Urinary bladder (tissue), 4 donors: ENCODE data around the gene XPO5. TPM values are rescaled to one million over a fixed set of nuclear protein-coding genes. Genes with fewer than 3 reads are reported as not detected.

Source experiments
- DNase-seq: peaks from one replicate; pipeline ENCODE4 v3.0.0-alpha.2; 2015; ENCODE audit errors: extremely low spot score
- H3K27ac ChIP-seq: one replicate; pipeline ENCODE4 v1.5.1; 2013; ENCODE audit warnings: low read depth, mild to moderate bottlenecking, moderate library complexity
- H3K36me3 ChIP-seq: one replicate; pipeline ENCODE4 v1.6.1; 2013; ENCODE audit warnings: mild to moderate bottlenecking, moderate library complexity; ENCODE audit not compliant: insufficient read depth
- H3K4me1 ChIP-seq: one replicate; pipeline ENCODE4 v1.6.1; 2013; ENCODE audit warnings: mild to moderate bottlenecking, moderate library complexity; ENCODE audit not compliant: insufficient read depth
- H3K4me3 ChIP-seq: one replicate; pipeline ENCODE4 v1.5.1; 2013; ENCODE audit warnings: low read depth, low read length
- WGBS: extraction: QIAGEN DNeasy Blood & Tissue Kit; methylation state at CpG from one replicate; pipeline ENCODE4 v1.1.7; 2013; 5-methylcytosine and 5-hydroxymethylcytosine counted together
- polyA plus RNA-seq: library from polyadenylated mRNA; stranded (reverse); fragments of 200-250 nt; gene quantifications from one replicate; pipeline ENCODE4 v1.2.3, GENCODE V29; 2013
- total RNA-seq: library from RNA; depleted of rRNA; stranded (reverse); fragments of >200 nt; gene quantifications from one replicate; pipeline ENCODE4 v1.2.3, GENCODE V29; 2014
- donor health status: healthy with polysubstance abuse.
- donor health status: healthy.

Gene XPO5
- total and polyA plus RNA-seq, 2 donors: 12.6 to 23.8 TPM

GRCh38 chr6:43520097-43520496 lies 55.7 kb downstream of the XPO5 start:
- H3K36me3 ChIP-seq: peaks cover 9% of the 10 kb centered on the region
- no peak for DNase-seq
- H3K27ac ChIP-seq: no peak overlapping the region
- 93% methylated on average over 8 of the region's 8 CpGs for WGBS
- no peak overlapping the region for H3K4me3 ChIP-seq
- H3K4me1 ChIP-seq: no peaks in the 10 kb centered on the region

- no peak for DNase-seq
- Histone ChIP-seq H3K36me3 (peaks cover 6% of the 10 kb centered on the region), H3K4me1 (no peaks in the 10 kb centered on the region), H3K27ac (no peak overlapping the region), H3K4me3 (peak overlapping the region; percentile 82)
- WGBS: 5% methylated on average over 10 of the region's 10 CpGs
Observed at GRCh38 chr6:43517505-43518357, 58.1 kb downstream of the XPO5 start.

DNA sequence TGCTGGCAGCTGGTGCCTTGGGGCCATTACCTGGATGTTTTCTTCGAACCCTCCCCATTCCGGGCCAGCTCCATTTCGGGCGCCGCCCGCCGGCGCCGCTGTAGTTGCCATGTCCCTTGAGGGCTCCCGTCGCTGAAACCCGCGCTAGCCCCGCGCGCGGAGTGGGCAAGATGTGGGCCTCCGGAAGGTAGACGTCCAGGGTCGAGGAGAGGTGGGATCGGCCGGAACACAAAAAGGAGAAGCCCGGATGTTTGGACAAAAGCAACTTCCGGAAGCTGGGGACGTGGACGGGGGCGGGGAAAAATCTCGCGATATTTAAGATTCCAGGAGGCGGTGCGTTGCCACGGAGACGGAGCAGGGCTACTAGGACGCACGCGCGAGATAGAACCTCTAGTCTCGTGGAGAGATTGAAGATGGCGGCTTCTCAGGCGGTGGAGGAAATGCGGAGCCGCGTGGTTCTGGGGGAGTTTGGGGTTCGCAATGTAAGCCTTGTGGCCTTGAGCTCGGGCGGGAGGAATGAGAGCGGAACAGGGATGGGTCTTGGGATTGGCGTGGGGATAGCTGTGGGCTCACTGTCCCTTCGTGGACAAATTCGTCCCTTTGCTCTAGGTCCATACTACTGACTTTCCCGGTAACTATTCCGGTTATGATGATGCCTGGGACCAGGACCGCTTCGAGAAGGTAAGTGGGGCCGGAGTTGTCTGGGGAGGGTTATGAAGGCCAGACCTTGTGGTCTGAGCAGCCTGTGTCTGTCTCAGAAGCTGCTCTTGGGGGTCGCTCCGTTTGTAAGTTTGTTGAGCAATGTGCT lies 58.9 kb downstream of the XPO5 start, which contains the start of the genes POLR1C and YIPF3:
Gene POLR1C (plus strand): TSS at position 393 of the 808 bp plus-strand sequence. CDS start 21 bp downstream, at position 414.
Gene YIPF3 (minus strand): TSS at position 230 of the 808 bp plus-strand sequence. CDS start 119 bp downstream, at position 111.
- H3K4me3 ChIP-seq: peak within 1 kb of the TSS; percentile 82
- H3K36me3 ChIP-seq: peaks cover 11% of the 10 kb centered on the region
- peak; percentile 98 for DNase-seq
- under 1% methylated on average over 57 of the region's 57 CpGs for WGBS
- no peaks in the 10 kb centered on the region for H3K4me1 ChIP-seq
- peak within 1 kb of the TSS; percentile 70 for H3K27ac ChIP-seq

GRCh38 chr6:43516367-43516696 lies 59.5 kb downstream of the XPO5 start:
- WGBS: 0% methylated on average over 10 of the region's 10 CpGs
- Histone ChIP-seq H3K4me1 (no peaks in the 10 kb centered on the region), H3K4me3 (peak overlapping the region; percentile 82), H3K36me3 (peaks cover 11% of the 10 kb centered on the region), H3K27ac (peak overlapping the region; percentile 70)
- DNase-seq: no peak

GRCh38 chr6:43515808-43516207 lies 60.0 kb downstream of the XPO5 start:
- Histone ChIP-seq H3K4me3 (peak overlapping the region; percentile 82), H3K36me3 (peaks cover 11% of the 10 kb centered on the region), H3K4me1 (no peaks in the 10 kb centered on the region), H3K27ac (no peak overlapping the region)
- no peak for DNase-seq
- WGBS: 75% methylated on average over 9 of the region's 9 CpGs

DNA sequence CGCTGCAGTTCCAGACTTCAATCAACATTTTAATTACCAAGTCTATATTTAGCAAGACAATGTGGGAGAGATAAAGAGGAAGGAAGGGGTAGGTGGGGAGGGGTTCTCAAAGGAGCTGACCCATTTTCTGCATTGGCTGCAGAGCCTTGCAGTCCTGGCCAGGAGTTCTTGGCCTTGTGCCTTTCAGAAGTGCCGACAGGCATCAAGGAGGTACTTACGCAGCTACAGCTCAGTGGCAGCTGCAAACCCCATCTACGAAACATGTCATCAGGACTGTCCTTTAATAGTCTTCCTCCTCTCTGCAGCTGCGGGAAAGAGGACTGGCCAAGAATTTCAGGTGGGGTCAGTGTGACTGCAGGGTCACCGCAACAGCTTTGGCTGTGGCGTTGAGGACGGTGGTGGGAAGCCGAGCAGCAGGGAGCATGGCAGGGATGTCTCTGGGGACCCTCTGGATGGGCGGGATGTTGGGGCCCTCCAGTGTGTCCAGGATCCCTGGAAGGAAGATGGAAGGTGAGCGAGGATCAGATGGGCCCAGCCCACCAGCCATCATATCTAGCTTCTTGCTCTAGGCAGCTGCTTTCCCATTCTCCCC lies 63.9 kb downstream of the XPO5 start:
- H3K27ac ChIP-seq: no peak overlapping the region
- H3K4me3 ChIP-seq: no peak overlapping the region
- peaks cover 8% of the 10 kb centered on the region for H3K36me3 ChIP-seq
- no peak for DNase-seq
- H3K4me1 ChIP-seq: peaks cover 2% of the 10 kb centered on the region
- 75% methylated on average over 11 of the region's 11 CpGs for WGBS

DNA sequence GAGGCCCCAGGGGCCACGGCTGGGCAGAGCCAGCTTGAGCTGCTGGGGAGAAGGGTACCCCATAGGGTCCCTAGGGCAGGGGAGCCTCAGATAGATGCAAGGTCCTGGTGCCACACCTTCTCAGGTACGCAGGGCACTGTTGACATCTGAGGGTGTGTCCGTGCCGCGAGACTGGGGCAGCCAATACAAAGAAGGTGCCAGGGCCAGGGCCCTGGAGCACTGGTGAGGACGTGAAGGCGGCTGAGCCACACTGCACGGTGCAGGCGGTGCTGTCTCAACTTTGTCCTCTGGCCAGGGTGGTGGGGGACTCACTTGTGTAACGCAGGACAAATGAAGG lies 65.0 kb downstream of the XPO5 start:
- no peak overlapping the region for H3K27ac ChIP-seq
- H3K36me3 ChIP-seq: peaks cover 8% of the 10 kb centered on the region
- peak overlapping the region; percentile 60 for H3K4me3 ChIP-seq
- DNase-seq: no peak
- 77% methylated on average over 10 of the region's 10 CpGs for WGBS
- H3K4me1 ChIP-seq: peaks cover 2% of the 10 kb centered on the region

GRCh38 chr6:43509984-43510826 lies 65.6 kb downstream of the XPO5 start, which contains the start of gene LRRC73:
Gene LRRC73 (minus strand): TSS chr6:43510346. CDS start chr6:43509785, 561 bp downstream.
- Histone ChIP-seq H3K36me3 (peaks cover 8% of the 10 kb centered on the region), H3K4me3 (peak within 1 kb of the TSS; percentile 60), H3K27ac (no peak within 1 kb of the TSS), H3K4me1 (peaks cover 2% of the 10 kb centered on the region)
- WGBS: 4% methylated on average over 96 of the region's 96 CpGs
- DNase-seq: no peak

DNA sequence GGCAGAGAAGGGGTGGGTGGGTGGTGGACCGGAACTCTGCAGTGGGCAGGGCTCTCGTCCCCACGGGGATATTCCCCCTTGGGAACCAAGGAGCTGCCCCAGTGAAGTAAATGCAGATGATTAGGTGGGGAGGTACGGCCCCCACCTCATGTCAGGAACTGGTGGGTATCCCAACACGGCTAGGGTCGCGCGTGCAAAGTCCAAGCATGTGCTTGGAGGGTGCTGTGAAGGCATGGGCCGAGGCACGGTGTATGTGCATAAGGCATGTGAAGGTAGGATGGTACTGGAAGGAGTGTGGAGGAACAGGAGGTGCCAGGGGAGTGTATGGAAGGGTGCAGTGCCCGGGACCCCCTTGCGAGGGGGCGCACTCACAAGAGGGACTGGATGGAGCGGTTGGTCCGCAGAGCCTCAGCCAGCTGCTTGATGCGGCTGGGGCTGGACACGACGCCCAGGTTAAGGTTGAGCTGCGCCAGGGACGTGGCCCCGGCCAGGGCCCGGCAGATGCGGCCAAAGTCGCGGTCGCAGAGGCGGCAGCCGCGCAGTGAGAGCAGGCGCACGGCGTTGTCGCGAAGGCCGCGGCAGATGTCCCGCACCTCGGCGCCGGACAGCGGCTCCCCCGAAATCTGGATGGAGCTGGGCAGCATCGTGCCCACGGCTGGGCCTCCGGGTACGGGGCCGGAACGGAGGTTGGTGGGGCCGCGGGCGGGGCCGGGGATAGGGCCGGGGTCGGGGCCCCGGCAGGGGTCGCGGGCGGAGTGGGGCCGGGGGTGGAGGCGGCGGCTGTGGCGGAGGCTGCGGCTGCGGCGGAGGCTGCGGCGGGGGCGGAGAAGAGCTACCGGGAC lies 66.5 kb downstream of the XPO5 start:
- no peak overlapping the region for H3K27ac ChIP-seq
- WGBS: 8% methylated on average over 69 of the region's 69 CpGs
- H3K4me1 ChIP-seq: peaks cover 2% of the 10 kb centered on the region
- peak overlapping the region; percentile 60 for H3K4me3 ChIP-seq
- peaks cover 8% of the 10 kb centered on the region for H3K36me3 ChIP-seq
- DNase-seq: no peak

DNA sequence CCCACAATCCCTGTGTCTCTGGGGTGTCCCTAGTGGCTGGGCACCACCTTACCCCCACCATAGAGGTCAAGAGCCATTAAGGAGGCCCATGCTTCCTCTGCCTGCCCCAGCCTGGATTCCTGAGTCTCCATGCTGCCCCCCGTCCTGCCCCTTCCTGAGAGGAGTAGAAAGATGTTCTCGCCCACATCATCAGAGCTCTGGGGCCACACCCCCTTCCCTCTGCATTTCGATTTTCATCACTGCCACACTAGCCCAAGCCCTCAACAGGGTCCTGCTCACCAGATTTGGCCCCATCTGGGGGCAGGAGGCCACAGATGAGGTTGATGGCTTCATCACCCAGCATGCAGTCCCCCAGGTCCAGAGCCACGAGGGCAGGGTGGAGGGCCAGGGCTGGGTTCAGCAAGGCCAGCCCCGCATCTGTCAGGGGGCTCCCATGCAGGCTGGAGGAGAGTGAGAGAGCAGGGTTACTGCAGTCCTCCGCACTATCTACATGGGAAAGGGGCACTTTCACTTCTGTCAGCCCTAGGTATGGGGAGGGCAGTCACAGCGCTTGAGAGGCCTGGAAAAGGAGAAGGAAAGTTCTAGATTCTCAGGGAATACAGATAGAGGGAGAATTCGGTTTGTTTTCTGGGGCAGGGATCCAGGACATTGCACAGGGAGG lies 67.2 kb downstream of the XPO5 start:
- no peak overlapping the region for H3K27ac ChIP-seq
- DNase-seq: no peak
- peaks cover 8% of the 10 kb centered on the region for H3K36me3 ChIP-seq
- H3K4me3 ChIP-seq: no peak overlapping the region
- H3K4me1 ChIP-seq: peaks cover 2% of the 10 kb centered on the region
- 66% methylated on average over 8 of the region's 8 CpGs for WGBS

- H3K4me3 ChIP-seq: no peak overlapping the region
- H3K36me3 ChIP-seq: peaks cover under 1% of the 10 kb centered on the region
- peaks cover 2% of the 10 kb centered on the region for H3K4me1 ChIP-seq
- no peak overlapping the region for H3K27ac ChIP-seq
- peak; percentile 52 for DNase-seq
- 26% methylated on average over 14 of the region's 14 CpGs for WGBS
Observed at GRCh38 chr6:43506667-43507471, 69.0 kb downstream of the XPO5 start.
